Measurements from ENCODE around the gene TRIO. TPM values are rescaled to one million over a fixed set of nuclear protein-coding genes. Genes with fewer than 3 reads are reported as not detected.

The TRIO gene
- total RNA-seq, 1 donor from 2014 or later, result 223 TPM

- no peak for ATAC-seq (ENCODE audit: low read depth)
- intact Hi-C loops (cut with micrococcal nuclease), result loop anchor here (5.0 kb wide), 2 partner anchors 38 to 228 kb away; partner anchors contain the start of gene OTULINL
- POLR2A ChIA-PET, result no interaction called here
Observed at GRCh38 chr5:14353726-14354474, 210.8 kb downstream of the TRIO start.

GRCh38 chr5:14355391-14355790 lies 212.2 kb downstream of the TRIO start:
- H3K4me3 Mint-ChIP-seq, result no peak overlapping the region
- ChIA-PET CTCF (interaction anchor here (1.5 to 1.6 kb wide), 2 partner anchors 9 to 293 kb away, joined by 4 to 6 read pairs; no protein-coding TSS in a partner anchor), POLR2A (no interaction called here)
- H3K9me3 Mint-ChIP-seq, result no peaks in the 10 kb centered on the region
- intact Hi-C loops (cut with micrococcal nuclease), result no loop called here
- H3K27ac Mint-ChIP-seq, result no peak overlapping the region
- no peak for DNase-seq
- peaks cover 22% of the 10 kb centered on the region for H3K4me1 Mint-ChIP-seq
- no peaks in the 10 kb centered on the region for H3K27me3 Mint-ChIP-seq
- TF ChIP-seq CTCF (IDR thresholded peaks at IDR 0.05), result no peak
- H3K36me3 Mint-ChIP-seq (ENCODE audit: low read depth), result peaks cover 63% of the 10 kb centered on the region
- no peak for ATAC-seq (ENCODE audit: low read depth)

More at GRCh38 chr5:14353726-14354474, 210.8 kb downstream of the TRIO start:
- TF ChIP-seq CTCF (IDR thresholded peaks at IDR 0.05), result no peak
- peaks cover 26% of the 10 kb centered on the region for H3K4me1 Mint-ChIP-seq
- H3K9me3 Mint-ChIP-seq, result no peaks in the 10 kb centered on the region
- peaks cover 60% of the 10 kb centered on the region for H3K36me3 Mint-ChIP-seq (ENCODE audit: low read depth)
- H3K27me3 Mint-ChIP-seq, result no peaks in the 10 kb centered on the region
- no peak overlapping the region for H3K27ac Mint-ChIP-seq
- no peak for DNase-seq
- CTCF ChIA-PET, result interaction anchor here (0.6 to 0.8 kb wide), 2 partner anchors 121 to 294 kb away, joined by 3 read pairs; no protein-coding TSS in a partner anchor
- H3K4me3 Mint-ChIP-seq, result no peak overlapping the region

- ATAC-seq (ENCODE audit: low read depth) (no peak), DNase-seq (no peak)
- H3K4me3 Mint-ChIP-seq, result no peak overlapping the region
- ChIA-PET CTCF (interaction anchor here (1.5 to 1.6 kb wide), 2 partner anchors 8 to 292 kb away, joined by 4 to 6 read pairs; no protein-coding TSS in a partner anchor), POLR2A (interaction anchor here (0.6 kb wide), 1 partner anchor 263 kb away, joined by 3 read pairs; no protein-coding TSS in a partner anchor)
- no peak for TF ChIP-seq CTCF (IDR thresholded peaks at IDR 0.05)
- no peak overlapping the region for H3K27ac Mint-ChIP-seq
- H3K36me3 Mint-ChIP-seq (ENCODE audit: low read depth), result peaks cover 65% of the 10 kb centered on the region
- H3K4me1 Mint-ChIP-seq, result peaks cover 13% of the 10 kb centered on the region
- intact Hi-C loops (cut with micrococcal nuclease), result no loop called here
- H3K27me3 Mint-ChIP-seq, result no peaks in the 10 kb centered on the region
- H3K9me3 Mint-ChIP-seq, result no peaks in the 10 kb centered on the region
Observed at GRCh38 chr5:14356305-14356704, 213.2 kb downstream of the TRIO start.

- no peak overlapping the region for H3K27ac Mint-ChIP-seq
- DNase-seq (no peak), ATAC-seq (ENCODE audit: low read depth) (no peak)
- intact Hi-C loops (cut with micrococcal nuclease), result no loop called here
- ChIA-PET POLR2A (no interaction called here), CTCF (no interaction called here)
- H3K9me3 Mint-ChIP-seq, result no peaks in the 10 kb centered on the region
- H3K4me1 Mint-ChIP-seq, result peaks cover 5% of the 10 kb centered on the region
- H3K36me3 Mint-ChIP-seq (ENCODE audit: low read depth), result peaks cover 73% of the 10 kb centered on the region
- H3K27me3 Mint-ChIP-seq, result no peaks in the 10 kb centered on the region
- no peak overlapping the region for H3K4me3 Mint-ChIP-seq
- no peak for TF ChIP-seq CTCF (IDR thresholded peaks at IDR 0.05)
Observed at GRCh38 chr5:14357441-14357840, 214.3 kb downstream of the TRIO start.

- peaks cover 5% of the 10 kb centered on the region for H3K4me1 Mint-ChIP-seq
- no peaks in the 10 kb centered on the region for H3K27me3 Mint-ChIP-seq
- no peak overlapping the region for H3K4me3 Mint-ChIP-seq
- ChIA-PET POLR2A (no interaction called here), CTCF (no interaction called here)
- no peak overlapping the region for H3K27ac Mint-ChIP-seq
- H3K36me3 Mint-ChIP-seq (ENCODE audit: low read depth), result peaks cover 77% of the 10 kb centered on the region
- H3K9me3 Mint-ChIP-seq, result no peaks in the 10 kb centered on the region
- intact Hi-C loops (cut with micrococcal nuclease), result no loop called here
- ATAC-seq (ENCODE audit: low read depth) (no peak), DNase-seq (no peak)
- TF ChIP-seq CTCF (IDR thresholded peaks at IDR 0.05), result no peak
Observed at GRCh38 chr5:14357851-14358250, 214.7 kb downstream of the TRIO start.
